HCT116 (cell line): Measurements from ENCODE around the gene MRPL1. TPM values are rescaled to one million over a fixed set of nuclear protein-coding genes. Genes with fewer than 3 reads are reported as not detected.

Source experiments
- ATAC-seq: fragments of 200-7000 bp; cut with Tn5 transposase; 2 replicates; pipeline ENCODE4 v1.9.1; 2020; ENCODE audit warnings: mild to moderate bottlenecking, moderate library complexity
- BruUV-seq: library from RNA; stranded (reverse); fragments of 400-500 nt; replicated peaks from 2 replicates; lab custom pipeline; 2021; lab: Mats Ljungman, UMichigan
- CTCF ChIA-PET: fragments of 300-600 bp; sonication (Branson Sonifier 250); formaldehyde crosslinking; loops from one replicate; lab custom pipeline; 2021; ENCODE audit warnings: antibody characterized with exemption; lab: Charles Lee
- POLR2A ChIA-PET: fragments of 300-600, 350-600 bp; sonication (Branson Sonifier 250); formaldehyde crosslinking; loops from one replicate; lab custom pipeline; 2021; ENCODE audit warnings: antibody characterized with exemption; lab: Charles Lee
- RAD21 ChIA-PET, 2 experiments: fragments of 300-600 bp; sonication (Branson Sonifier 250); formaldehyde crosslinking; loops; one replicate each; lab custom pipeline; 2023; ENCODE audit warnings: low total read pairs in 2 of 2; ENCODE audit not compliant: uncharacterized antibody in 2 of 2, unreplicated experiment in 2 of 2, low non-redundant PET in 1 of 2; lab: Charles Lee
- DNase-seq: peaks from one replicate; pipeline ENCODE4 v3.0.0-alpha.2; 2010; ENCODE audit warnings: low read depth, low spot score
- H2AFZ ChIP-seq: fragments of 200-600 bp; shearing (Covaris generic), sonication (generic); 2 replicates; pipeline ENCODE4 v1.6.1; 2017; ENCODE audit warnings: low read depth, mixed run types, mixed read lengths, antibody characterized with exemption, low read length; ENCODE audit not compliant: poor library complexity, severe bottlenecking
- H3K27ac ChIP-seq: 2 replicates; pipeline ENCODE4 v1.5.1; 2012; ENCODE audit warnings: low read depth, low read length
- H3K27me3 ChIP-seq: fragments of 200-600 bp; sonication (generic); 2 replicates; pipeline ENCODE4 v1.6.1; 2016; ENCODE audit warnings: mixed run types, low read length, mixed read lengths; ENCODE audit not compliant: insufficient read depth
- H3K36me3 ChIP-seq, 2 experiments: fragments of 200-500 bp in 1 of 2; fragments of 200-600 bp in 1 of 2; sonication (Bioruptor generic) in 1 of 2; sonication (generic) in 1 of 2; 2 replicates each; pipeline versions ENCODE4 v1.5.1 to v1.6.1; 2014 to 2016; ENCODE audit warnings: low read length in 2 of 2, inconsistent platforms in 1 of 2, mixed read lengths in 1 of 2, mixed run types in 1 of 2; ENCODE audit not compliant: insufficient read depth in 2 of 2, control insufficient read depth in 1 of 2
- H3K4me1 ChIP-seq, 2 experiments: fragments of 200-600 bp in 1 of 2; sonication (generic) in 1 of 2; 2 replicates each; pipeline versions ENCODE4 v1.5.1 to v1.6.1; 2012 to 2017; ENCODE audit warnings: low read length in 2 of 2, inconsistent platforms in 1 of 2, mild to moderate bottlenecking in 1 of 2, mixed read lengths in 1 of 2, mixed run types in 1 of 2, moderate library complexity in 1 of 2; ENCODE audit not compliant: insufficient read depth in 2 of 2, control insufficient read depth in 1 of 2
- H3K4me2 ChIP-seq: fragments of 200-600 bp; sonication (generic); 2 replicates; pipeline ENCODE4 v1.6.1; 2017; ENCODE audit warnings: mixed run types, low read length, mixed read lengths
- H3K4me3 ChIP-seq, 2 experiments: fragments of 200-600 bp in 1 of 2; sonication (generic) in 1 of 2; replicated peaks in 1 of 2; 2 replicates each; pipeline ENCODE4 v1.5.1; 2011 to 2016; ENCODE audit warnings: low read length in 2 of 2, control low read depth in 1 of 2, low read depth in 1 of 2, mild to moderate bottlenecking in 1 of 2, mixed read lengths in 1 of 2, mixed run types in 1 of 2
- H3K79me2 ChIP-seq: fragments of 200-600 bp; sonication (generic); 2 replicates; pipeline ENCODE4 v1.6.1; 2017; ENCODE audit warnings: mild to moderate bottlenecking, mixed run types, low read length, moderate library complexity, mixed read lengths; ENCODE audit not compliant: insufficient read depth
- H3K9ac ChIP-seq: fragments of 200-600 bp; sonication (generic); 2 replicates; pipeline ENCODE4 v1.6.1; 2016; ENCODE audit warnings: low read length, mixed read lengths
- H3K9me2 ChIP-seq: fragments of 200-600 bp; sonication (generic), shearing (Covaris generic); 2 replicates; pipeline ENCODE4 v1.6.1; 2017; ENCODE audit warnings: mixed run types, mild to moderate bottlenecking, moderate library complexity; ENCODE audit not compliant: insufficient read depth
- H3K9me3 ChIP-seq, 2 experiments: fragments of 200-500 bp in 1 of 2; fragments of 200-600 bp in 1 of 2; sonication (Bioruptor generic) in 1 of 2; sonication (generic) in 1 of 2; 2 replicates each; pipeline ENCODE4 v1.6.1; 2014 to 2017; ENCODE audit warnings: low read length in 2 of 2, mixed read lengths in 2 of 2, inconsistent platforms in 1 of 2, low read depth in 1 of 2, mild to moderate bottlenecking in 1 of 2, mixed run types in 1 of 2, moderate library complexity in 1 of 2; ENCODE audit not compliant: control insufficient read depth in 1 of 2, insufficient read depth in 1 of 2
- H4K20me1 ChIP-seq: fragments of 200-600 bp; sonication (generic), shearing (Covaris generic); 2 replicates; pipeline ENCODE4 v1.6.1; 2017; ENCODE audit warnings: mixed run types, mild to moderate bottlenecking, moderate library complexity; ENCODE audit not compliant: insufficient read depth
- CEBPB ChIP-seq: IDR thresholded peaks from 2 replicates; pipeline ENCODE4 v1.6.1; 2012; ENCODE audit warnings: low read depth
- ELF1 ChIP-seq: IDR thresholded peaks from 2 replicates; pipeline ENCODE4 v1.6.1; 2012; ENCODE audit warnings: low read depth, borderline replicate concordance
- EZH2 ChIP-seq: fragments of 200-600 bp; sonication (generic); IDR thresholded peaks from 2 replicates; pipeline ENCODE4 v1.6.1; 2017; ENCODE audit warnings: antibody characterized with exemption, mixed run types
- POLR2A ChIP-seq: IDR thresholded peaks from 2 replicates; pipeline ENCODE4 v1.7.0; 2011; ENCODE audit warnings: borderline replicate concordance; ENCODE audit not compliant: insufficient read depth, insufficient read length; ENCODE audit errors: extremely low read depth
- SP1 ChIP-seq: IDR thresholded peaks from 2 replicates; pipeline ENCODE4 v1.6.1; 2012; ENCODE audit warnings: low read depth
- SRF ChIP-seq: IDR thresholded peaks from 2 replicates; pipeline ENCODE4 v1.6.1; 2012; ENCODE audit warnings: low read depth
- TCF7L2 ChIP-seq: IDR thresholded peaks from 2 replicates; pipeline ENCODE4 v1.7.0; 2011; ENCODE audit warnings: borderline replicate concordance, inconsistent platforms; ENCODE audit not compliant: insufficient read depth, insufficient read length; ENCODE audit errors: extremely low read depth
- ZFX ChIP-seq: fragments of 450-650 bp; IDR thresholded peaks from 2 replicates; pipeline ENCODE4 v1.6.1; 2017
- intact Hi-C: fragments of 100-400 bp; cut with micrococcal nuclease; formaldehyde crosslinking; loops from 2 replicates; pipeline ENCODE4 v1.10.0; 2022
- total RNA-seq: library from RNA; stranded (reverse); gene quantifications from one replicate; pipeline ENCODE4 v1.2.1, GENCODE V29; 2021; ENCODE audit not compliant: unreplicated experiment
- TF ChIP-seq, protein P1 (sequence below), 3 experiments: fragments of 200-600 bp in 1 of 3; sonication (generic) in 1 of 3; IDR thresholded peaks in 2 of 3; conservative IDR thresholded peaks in 1 of 3; 2 replicates each; pipeline ENCODE4 v1.5.1; 2012 to 2017; ENCODE audit warnings: low read depth in 2 of 3, low read length in 2 of 3, antibody characterized with exemption in 1 of 3, borderline replicate concordance in 1 of 3, control low read depth in 1 of 3, mild to moderate bottlenecking in 1 of 3, mixed read lengths in 1 of 3, mixed run types in 1 of 3, moderate library complexity in 1 of 3; ENCODE audit not compliant: insufficient read depth in 1 of 3
- TF ChIP-seq, protein P2 (sequence below): IDR thresholded peaks from 2 replicates; pipeline ENCODE4 v1.6.1; 2011; ENCODE audit warnings: mild to moderate bottlenecking, low read length, moderate library complexity; ENCODE audit not compliant: insufficient replicate concordance; ENCODE audit errors: extremely low read depth

The MRPL1 gene
- total RNA-seq, 1 experiment from 2014 or later = 54.9 TPM

DNA sequence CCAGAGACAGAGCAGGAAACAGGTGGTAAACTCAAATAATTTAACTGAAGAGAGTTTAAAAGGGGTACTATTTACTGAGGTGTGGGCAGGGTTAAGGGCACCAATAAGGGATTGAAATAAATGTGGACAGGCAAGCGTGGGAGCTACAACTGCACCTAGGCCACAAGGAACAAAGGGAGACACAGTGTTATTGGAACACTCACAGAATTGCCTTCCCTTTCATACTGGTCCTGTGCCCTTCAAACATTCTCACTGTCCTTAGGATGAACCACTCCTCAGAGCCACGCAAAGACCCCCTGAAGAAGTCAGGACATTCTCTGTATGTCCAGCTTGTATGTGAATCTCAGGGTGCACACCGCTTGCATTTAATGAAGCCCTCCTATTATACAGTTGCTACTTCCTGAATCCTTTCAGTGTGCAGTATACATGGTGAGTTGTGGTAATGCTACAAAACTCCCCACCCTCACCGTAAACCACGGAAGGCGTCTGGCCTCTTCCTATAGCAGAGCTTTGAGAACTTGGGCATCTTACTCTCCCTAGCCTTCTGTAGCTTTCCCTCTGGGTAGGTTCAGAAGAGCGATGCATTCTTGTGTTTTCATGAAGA, 9.6 kb upstream of the MRPL1 start:
- TF ChIP-seq SP1 (no peak), POLR2A (no peak), CEBPB (no peak), ELF1 (no peak), EZH2 (no peak), TCF7L2 (no peak), SRF (no peak), ZFX (no peak)
- TF ChIP-seq, protein P1, sequence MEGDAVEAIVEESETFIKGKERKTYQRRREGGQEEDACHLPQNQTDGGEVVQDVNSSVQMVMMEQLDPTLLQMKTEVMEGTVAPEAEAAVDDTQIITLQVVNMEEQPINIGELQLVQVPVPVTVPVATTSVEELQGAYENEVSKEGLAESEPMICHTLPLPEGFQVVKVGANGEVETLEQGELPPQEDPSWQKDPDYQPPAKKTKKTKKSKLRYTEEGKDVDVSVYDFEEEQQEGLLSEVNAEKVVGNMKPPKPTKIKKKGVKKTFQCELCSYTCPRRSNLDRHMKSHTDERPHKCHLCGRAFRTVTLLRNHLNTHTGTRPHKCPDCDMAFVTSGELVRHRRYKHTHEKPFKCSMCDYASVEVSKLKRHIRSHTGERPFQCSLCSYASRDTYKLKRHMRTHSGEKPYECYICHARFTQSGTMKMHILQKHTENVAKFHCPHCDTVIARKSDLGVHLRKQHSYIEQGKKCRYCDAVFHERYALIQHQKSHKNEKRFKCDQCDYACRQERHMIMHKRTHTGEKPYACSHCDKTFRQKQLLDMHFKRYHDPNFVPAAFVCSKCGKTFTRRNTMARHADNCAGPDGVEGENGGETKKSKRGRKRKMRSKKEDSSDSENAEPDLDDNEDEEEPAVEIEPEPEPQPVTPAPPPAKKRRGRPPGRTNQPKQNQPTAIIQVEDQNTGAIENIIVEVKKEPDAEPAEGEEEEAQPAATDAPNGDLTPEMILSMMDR (IDR thresholded peaks at IDR 0.05 in 2 of 3, conservative IDR thresholded peaks at IDR 0.05 in 1 of 3; ENCODE audit: borderline replicate concordance in 1 of 3, insufficient read depth in 1 of 3, low read depth in 2 of 3, low read length in 2 of 3) = no peak
- TF ChIP-seq, protein P2, sequence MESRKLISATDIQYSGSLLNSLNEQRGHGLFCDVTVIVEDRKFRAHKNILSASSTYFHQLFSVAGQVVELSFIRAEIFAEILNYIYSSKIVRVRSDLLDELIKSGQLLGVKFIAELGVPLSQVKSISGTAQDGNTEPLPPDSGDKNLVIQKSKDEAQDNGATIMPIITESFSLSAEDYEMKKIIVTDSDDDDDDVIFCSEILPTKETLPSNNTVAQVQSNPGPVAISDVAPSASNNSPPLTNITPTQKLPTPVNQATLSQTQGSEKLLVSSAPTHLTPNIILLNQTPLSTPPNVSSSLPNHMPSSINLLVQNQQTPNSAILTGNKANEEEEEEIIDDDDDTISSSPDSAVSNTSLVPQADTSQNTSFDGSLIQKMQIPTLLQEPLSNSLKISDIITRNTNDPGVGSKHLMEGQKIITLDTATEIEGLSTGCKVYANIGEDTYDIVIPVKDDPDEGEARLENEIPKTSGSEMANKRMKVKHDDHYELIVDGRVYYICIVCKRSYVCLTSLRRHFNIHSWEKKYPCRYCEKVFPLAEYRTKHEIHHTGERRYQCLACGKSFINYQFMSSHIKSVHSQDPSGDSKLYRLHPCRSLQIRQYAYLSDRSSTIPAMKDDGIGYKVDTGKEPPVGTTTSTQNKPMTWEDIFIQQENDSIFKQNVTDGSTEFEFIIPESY = no peak
- TF ChIP-seq, all 23 proteins: peak for 0
- no peaks in the 10 kb centered on the region for H3K9me3 ChIP-seq
- no peak overlapping the region for H3K9ac ChIP-seq
- H3K27me3 ChIP-seq = no peaks in the 10 kb centered on the region
- no peak for DNase-seq
- ChIA-PET POLR2A (interaction anchor here (1.2 kb wide), 1 partner anchor 9 kb away, joined by 4 read pairs; the partner anchor contains the start of gene MRPL1), RAD21 (no interaction called here), CTCF (no interaction called here)
- H3K4me2 ChIP-seq = no peak overlapping the region
- no peaks in the 10 kb centered on the region for H3K79me2 ChIP-seq
- H3K36me3 ChIP-seq = no peaks in the 10 kb centered on the region
- no peak overlapping the region for H2AFZ ChIP-seq
- H3K9me2 ChIP-seq = no peaks in the 10 kb centered on the region
- no peak for ATAC-seq
- H3K4me3 ChIP-seq = no peak overlapping the region
- intact Hi-C loops = no loop called here
- no peak overlapping the region for H3K27ac ChIP-seq
- H3K4me1 ChIP-seq = no peaks in the 10 kb centered on the region
- H4K20me1 ChIP-seq = no peaks in the 10 kb centered on the region
- no TSS peak for BruUV-seq
